GM18861 (cell line): ENCODE data around the gene NNT.
A peak's percentile ranks its signal among the peaks of the same experiment; 100 is the strongest.

Source experiments
- ATAC-seq: cut with Tn5 transposase; IDR thresholded peaks from one replicate; pipeline ENCODE4 v1.9.1; 2021; ENCODE audit not compliant: unreplicated experiment

Gene NNT

DNA sequence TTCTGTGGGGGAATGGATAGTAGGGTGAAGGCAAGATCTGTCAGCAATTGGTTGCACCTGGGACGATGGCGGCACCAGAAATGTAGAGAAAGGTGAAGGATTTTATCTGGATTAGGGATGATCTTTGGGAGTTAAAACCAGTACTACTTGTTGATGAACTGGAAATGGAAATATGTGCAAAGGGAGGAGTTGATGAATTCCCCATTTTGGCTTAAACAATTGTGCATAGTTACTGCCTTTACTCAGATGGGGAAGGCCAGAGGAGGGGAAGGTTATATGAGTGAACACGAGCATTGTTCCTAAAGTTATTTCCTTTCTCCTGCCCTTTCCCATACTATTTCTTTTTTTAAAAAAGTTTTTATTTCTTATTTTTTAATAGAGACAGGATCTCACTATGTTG is 19.1 kb downstream of the NNT start:
- no peak for ATAC-seq

DNA sequence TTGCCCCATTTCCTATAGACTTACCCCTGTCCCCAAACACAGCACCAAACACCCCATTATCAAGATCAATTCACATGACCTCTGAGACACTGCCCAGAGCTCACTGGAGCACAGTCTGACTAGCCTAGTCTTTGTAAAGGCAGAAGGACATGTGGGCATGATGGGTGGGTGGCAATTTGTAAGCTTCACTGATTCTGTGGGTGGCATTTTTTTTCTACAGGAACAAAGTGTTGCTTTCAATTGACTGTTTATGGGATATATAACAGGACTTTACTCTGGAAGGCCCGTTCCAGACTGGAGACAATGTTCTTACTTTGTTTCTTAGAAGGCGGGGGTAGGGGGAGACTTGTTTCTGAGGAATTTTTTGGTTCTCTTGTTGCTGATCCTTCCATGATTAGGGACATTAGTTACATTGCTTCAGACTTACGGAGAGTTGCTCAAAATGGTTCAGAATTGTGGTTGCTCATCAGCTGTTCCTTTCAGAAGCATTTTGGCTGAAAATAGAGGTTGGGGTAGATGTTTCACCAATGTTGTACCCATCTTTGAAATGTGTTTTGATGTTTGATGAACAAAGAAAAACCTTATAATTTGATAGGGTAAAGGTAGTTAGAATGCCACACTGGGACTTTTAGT is 20.2 kb downstream of the NNT start:
- ATAC-seq: no peak

- no peak for ATAC-seq
Measured at GRCh38 chr5:43627028-43627427, 24.0 kb downstream of the NNT start.

DNA sequence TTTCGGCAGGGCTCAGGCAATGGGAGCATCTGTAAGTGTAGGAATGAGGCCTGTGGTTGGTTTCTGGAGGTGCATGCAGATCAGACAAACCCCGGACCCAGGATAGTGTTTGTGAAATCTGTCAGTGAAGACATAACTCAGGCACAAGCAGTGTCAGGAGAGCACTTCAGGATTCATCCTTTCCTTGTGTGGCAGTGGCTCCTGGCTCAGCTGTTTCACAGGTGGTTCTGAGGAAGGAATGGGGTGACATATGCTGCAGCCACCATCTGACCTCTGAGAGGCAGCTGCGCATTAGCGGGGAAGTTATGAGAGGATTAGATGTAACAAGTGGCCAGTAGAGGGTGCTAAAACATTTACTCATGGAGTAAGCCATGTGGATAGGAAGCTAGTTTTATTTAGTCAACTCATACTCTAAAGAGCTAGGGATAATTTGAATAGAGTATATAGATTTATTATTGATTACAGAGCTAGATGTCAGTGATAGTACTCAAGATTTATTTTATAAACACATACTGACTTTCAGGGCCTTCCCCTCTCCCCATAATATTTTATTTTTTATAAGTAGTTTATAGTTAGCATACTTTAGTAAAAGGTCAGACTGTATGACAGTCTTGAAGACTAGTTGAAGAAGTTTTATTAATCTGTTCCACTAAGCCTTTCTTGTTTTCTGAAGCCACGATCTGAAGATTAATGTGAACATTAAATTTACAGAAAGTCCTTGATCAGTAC is 28.4 kb downstream of the NNT start:
- ATAC-seq: peak; percentile 84

DNA sequence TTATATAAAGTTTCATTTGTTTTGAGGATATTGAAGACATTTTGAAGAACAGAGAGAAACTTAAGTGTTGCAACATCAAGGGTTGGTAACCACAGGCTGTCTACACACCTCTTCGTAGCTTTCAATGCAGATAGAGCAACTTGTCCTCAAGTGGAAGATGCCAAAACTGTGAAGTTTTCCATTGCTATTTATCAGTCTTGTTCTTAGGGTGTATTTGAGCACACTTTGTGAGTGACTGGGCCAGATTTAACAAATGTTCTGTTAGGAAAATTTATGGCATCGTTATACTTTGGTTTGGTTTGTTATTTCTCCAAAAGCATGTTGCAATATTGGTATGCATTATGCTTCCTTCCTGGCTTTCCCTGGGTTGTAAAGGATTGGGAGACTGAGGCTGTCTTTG is 31.6 kb downstream of the NNT start:
- no peak for ATAC-seq

- no peak for ATAC-seq
Measured at GRCh38 chr5:43635374-43635773, 32.4 kb downstream of the NNT start.

- no peak for ATAC-seq
Measured at GRCh38 chr5:43636076-43636475, 33.1 kb downstream of the NNT start.

GRCh38 chr5:43637416-43637815 is 34.4 kb downstream of the NNT start:
- ATAC-seq: no peak

GRCh38 chr5:43638107-43638506 is 35.1 kb downstream of the NNT start:
- ATAC-seq: no peak

DNA sequence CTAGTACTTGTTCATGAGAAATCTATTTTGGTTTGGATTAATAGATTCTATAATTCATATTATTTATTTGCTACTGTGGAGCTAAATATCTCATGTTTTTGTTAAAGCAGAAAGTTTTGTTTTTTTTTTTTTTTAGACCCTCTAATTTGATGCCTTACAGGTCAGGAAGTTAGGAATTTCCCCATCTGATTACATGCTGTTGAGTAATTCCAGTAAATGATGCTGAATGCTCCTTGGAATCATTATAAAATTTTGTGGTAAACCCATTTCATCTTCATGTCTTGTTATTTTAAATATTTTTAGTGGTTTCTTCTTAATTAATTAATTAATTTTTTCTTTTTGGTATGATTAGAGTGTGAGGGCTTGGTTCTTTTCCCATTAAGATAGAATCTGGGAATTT is 35.6 kb downstream of the NNT start:
- ATAC-seq: no peak

DNA sequence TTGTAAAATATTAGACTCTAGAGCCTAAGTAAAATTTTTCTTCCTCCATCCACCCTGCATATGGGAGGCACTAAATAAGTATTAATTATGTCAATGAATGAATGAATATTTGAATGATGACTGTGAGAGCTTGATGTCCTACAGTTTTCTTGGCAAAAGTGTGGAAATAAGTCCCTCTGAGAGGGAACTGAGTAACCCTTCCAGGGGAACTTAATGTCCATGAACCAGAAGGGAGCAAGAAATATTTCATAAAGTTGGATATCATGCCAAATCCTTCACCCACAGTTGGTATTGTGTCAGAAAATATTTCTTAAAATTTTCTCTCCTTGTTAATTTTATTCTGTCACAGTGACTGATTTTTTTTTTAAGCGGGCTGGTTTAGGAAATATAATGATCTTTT is 36.6 kb downstream of the NNT start:
- ATAC-seq: no peak

DNA sequence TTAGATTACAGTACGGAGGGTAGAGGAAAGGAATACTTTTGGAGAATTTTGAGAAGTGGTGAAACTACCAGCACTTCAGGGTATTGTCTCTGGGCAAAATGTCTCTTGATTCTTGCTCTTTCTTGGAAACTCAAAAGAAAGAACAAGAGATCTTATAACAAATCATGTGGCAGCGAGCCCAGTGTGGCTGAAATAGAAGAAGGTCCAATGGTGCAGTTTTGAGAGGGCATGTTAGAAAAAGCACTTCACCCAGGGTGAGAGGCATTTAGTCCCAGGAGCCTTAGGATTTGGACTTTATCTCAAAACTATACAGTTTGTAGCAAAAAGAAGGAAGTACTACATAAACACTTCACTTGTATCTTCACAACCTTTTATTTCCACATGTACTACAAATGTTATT is 39.4 kb downstream of the NNT start:
- ATAC-seq: no peak

GRCh38 chr5:43643327-43643726 is 40.3 kb downstream of the NNT start:
- ATAC-seq: no peak

DNA sequence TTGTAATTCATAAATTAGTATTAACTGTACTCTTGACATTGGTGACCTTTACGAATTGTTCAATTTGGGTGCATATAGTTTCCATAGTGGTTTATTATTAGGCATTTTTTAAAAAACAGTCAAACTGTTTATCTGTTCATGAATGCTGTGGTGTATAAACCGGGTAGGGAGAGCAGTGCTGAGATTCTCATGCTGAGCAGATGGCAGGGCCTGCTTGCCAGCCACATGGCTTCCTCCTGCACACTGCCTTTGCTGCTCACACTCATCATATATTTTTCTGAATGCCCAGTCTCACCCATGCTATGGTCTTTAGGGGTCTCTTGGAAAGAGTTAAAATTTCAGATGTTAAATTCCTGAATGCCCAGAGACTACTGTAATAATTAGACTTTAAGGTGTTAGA is 40.8 kb downstream of the NNT start:
- ATAC-seq: no peak

DNA sequence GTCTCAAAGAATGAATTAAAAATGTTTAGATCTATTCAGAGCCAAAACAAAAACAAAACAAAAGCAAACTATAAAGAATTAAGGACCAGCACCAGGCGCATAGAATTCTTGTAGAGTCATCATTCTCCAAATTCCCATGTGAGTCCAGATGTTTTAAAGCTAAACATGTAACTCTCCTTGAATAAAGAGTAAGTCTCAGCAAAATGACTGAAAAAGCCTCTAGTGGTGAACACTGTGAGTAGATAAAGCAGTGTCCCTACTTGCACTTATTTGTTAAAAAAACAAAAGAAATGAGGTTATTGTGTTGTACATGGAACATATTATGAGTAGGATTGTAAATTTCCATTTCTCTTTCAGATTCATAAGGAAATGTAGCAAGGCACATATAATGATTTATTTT is 44.0 kb downstream of the NNT start:
- ATAC-seq: no peak

DNA sequence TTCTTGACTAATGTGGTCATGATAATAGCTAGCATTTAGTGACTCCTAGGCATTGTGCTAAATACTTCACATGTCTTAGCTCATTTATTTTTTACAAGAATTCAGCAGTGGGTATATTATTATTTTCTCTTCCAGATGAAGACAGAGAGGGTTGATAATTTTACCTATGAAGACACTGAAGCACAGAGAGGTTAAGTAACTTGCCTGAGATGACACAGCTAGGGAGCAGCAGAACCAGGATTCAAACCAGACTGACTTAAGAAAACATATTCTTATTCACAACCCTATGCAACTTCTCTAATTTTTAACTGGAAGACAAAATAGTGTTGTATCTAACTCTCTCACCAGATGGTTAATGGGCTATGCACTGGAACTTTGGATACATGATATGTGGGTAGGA is 44.8 kb downstream of the NNT start:
- ATAC-seq: no peak

- no peak for ATAC-seq
Measured at GRCh38 chr5:43648499-43649124, 45.6 kb downstream of the NNT start.

- no peak for ATAC-seq
Measured at GRCh38 chr5:43649256-43649655, 46.3 kb downstream of the NNT start.

GRCh38 chr5:43652537-43653302 is 49.7 kb downstream of the NNT start:
- no peak for ATAC-seq

DNA sequence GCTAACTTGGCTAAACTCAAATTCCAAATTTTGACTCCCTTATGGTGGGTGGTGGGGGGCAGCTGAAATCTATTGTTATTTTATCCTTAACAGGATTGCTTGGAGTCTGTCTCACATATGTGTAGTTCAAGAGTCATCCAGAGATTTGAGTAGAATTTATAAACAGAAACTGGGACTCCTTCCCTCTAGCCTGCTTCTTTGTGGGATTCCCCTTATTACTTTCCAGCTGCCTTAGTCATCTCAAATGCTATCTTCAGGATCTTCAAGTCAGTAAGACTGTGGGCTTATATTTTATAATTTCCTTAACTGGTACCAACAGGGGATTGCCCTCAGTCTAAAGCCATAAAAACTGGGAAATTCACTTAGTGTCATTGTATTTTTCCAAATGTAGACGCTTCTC is 55.5 kb downstream of the NNT start:
- no peak for ATAC-seq

GRCh38 chr5:43659075-43659474 is 56.1 kb downstream of the NNT start:
- ATAC-seq: no peak

GRCh38 chr5:43661102-43661501 is 58.1 kb downstream of the NNT start:
- no peak for ATAC-seq
